NT2/D1 (cell line): ENCODE measurements around the gene CCDC83.
"Not testable (repeated sequence)": the region's sequence is repeated elsewhere in the genome, so short reads cannot be mapped to it uniquely, and the experiment has no call there.

ENCODE experiments used
- DNase-seq: peaks from one replicate; pipeline ENCODE4 v3.0.0-alpha.2; 2011; ENCODE audit warnings: low read depth, low spot score
- H3K27me3 ChIP-seq: 2 replicates; pipeline ENCODE4 v1.6.0; 2011; ENCODE audit warnings: mild to moderate bottlenecking; ENCODE audit not compliant: insufficient read length, insufficient read depth
- H3K36me3 ChIP-seq: 2 replicates; pipeline ENCODE4 v1.6.1; 2011; ENCODE audit warnings: mild to moderate bottlenecking, low read length, mixed read lengths; ENCODE audit not compliant: insufficient read depth, insufficient read length
- H3K4me1 ChIP-seq: 2 replicates; pipeline ENCODE4 v1.5.1; 2011; ENCODE audit not compliant: insufficient read depth, insufficient read length
- H3K4me3 ChIP-seq: 2 replicates; pipeline ENCODE4 v1.5.1; 2011; ENCODE audit warnings: low read depth; ENCODE audit not compliant: insufficient read length
- H3K9ac ChIP-seq: 2 replicates; pipeline ENCODE4 v1.6.0; 2011; ENCODE audit warnings: low read depth; ENCODE audit not compliant: insufficient read length
- H3K9me3 ChIP-seq: 2 replicates; pipeline ENCODE4 v1.5.1; 2011; ENCODE audit warnings: mild to moderate bottlenecking, low read length; ENCODE audit not compliant: insufficient read depth
- SUZ12 ChIP-seq: IDR thresholded peaks from 2 replicates; pipeline ENCODE4 v1.6.1; 2011; ENCODE audit not compliant: insufficient read length, insufficient read depth; ENCODE audit errors: extremely low read depth
- YY1 ChIP-seq: IDR thresholded peaks from 2 replicates; pipeline ENCODE4 v1.6.1; 2011; ENCODE audit not compliant: insufficient read length, insufficient read depth
- ZNF274 ChIP-seq: IDR thresholded peaks from 2 replicates; pipeline ENCODE4 v1.6.1; 2011; ENCODE audit warnings: mild to moderate bottlenecking, low read depth, low read length

The CCDC83 gene

GRCh38 chr11:85835729-85836128, 19.5 kb upstream of the CCDC83 start:
- DNase-seq, result no peak
- Histone ChIP-seq H3K9ac (no peak overlapping the region), H3K9me3 (peaks cover 10% of the 10 kb centered on the region; the same call in 1 of the 2 replicates), H3K36me3 (no peaks in the 10 kb centered on the region), H3K4me3 (no peak overlapping the region), H3K27me3 (no peaks in the 10 kb centered on the region), H3K4me1 (no peaks in the 10 kb centered on the region)
- no peak for TF ChIP-seq YY1
- no peak for TF ChIP-seq ZNF274
- TF ChIP-seq SUZ12, result no peak

GRCh38 chr11:85840932-85841331, 14.3 kb upstream of the CCDC83 start:
- H3K9ac ChIP-seq, DNase-seq, H3K4me1 ChIP-seq: not testable (repeated sequence)

GRCh38 chr11:85843929-85844328, 11.3 kb upstream of the CCDC83 start:
- no peaks in the 10 kb centered on the region for H3K27me3 ChIP-seq
- DNase-seq, result no peak
- H3K9ac ChIP-seq, result no peak overlapping the region
- peaks cover 7% of the 10 kb centered on the region; the same call in 1 of the 2 replicates for H3K9me3 ChIP-seq
- no peaks in the 10 kb centered on the region for H3K4me1 ChIP-seq
- H3K36me3 ChIP-seq, result no peaks in the 10 kb centered on the region
- TF ChIP-seq SUZ12 (no peak), ZNF274 (no peak), YY1 (no peak)
- H3K4me3 ChIP-seq, result no peak overlapping the region

More at GRCh38 chr11:85840932-85841331, 14.3 kb upstream of the CCDC83 start:
- not testable (repeated sequence) for H3K36me3 ChIP-seq, H3K27me3 ChIP-seq, H3K9me3 ChIP-seq, H3K4me3 ChIP-seq

GRCh38 chr11:85844439-85845123, 10.6 kb upstream of the CCDC83 start:
- Histone ChIP-seq H3K9ac (no peak overlapping the region), H3K4me1 (no peaks in the 10 kb centered on the region), H3K27me3 (no peaks in the 10 kb centered on the region), H3K36me3 (no peaks in the 10 kb centered on the region), H3K4me3 (no peak overlapping the region), H3K9me3 (peaks cover 7% of the 10 kb centered on the region; the same call in 1 of the 2 replicates)
- TF ChIP-seq SUZ12 (no peak), ZNF274 (no peak), YY1 (no peak)
- DNase-seq, result no peak

DNA sequence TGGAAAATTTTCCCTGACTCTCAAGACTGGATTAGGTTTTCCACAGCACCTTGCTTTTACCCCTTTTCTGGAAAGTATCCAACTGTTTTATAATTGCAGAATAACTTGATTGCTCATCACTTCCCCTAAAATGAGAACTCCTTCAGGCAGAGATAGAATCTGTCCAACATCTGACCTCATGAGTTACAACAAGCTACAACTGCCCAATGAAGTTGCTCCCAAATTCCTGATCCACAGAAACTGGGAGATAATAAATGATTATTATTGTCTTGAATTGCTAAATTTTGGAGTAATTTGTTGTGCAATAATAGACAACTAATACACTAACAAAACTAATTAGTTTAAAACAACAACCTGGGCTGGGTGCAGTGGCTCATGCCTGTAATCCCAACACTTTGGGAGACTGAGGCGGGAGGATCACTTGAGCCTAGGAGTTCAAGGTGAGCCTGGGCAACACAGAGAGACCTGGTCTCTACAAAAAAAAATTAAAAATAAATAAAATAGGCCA, 10.0 kb upstream of the CCDC83 start:
- Histone ChIP-seq H3K27me3 (no peaks in the 10 kb centered on the region), H3K4me1 (no peaks in the 10 kb centered on the region), H3K36me3 (no peaks in the 10 kb centered on the region), H3K9ac (no peak overlapping the region), H3K4me3 (no peak overlapping the region), H3K9me3 (peaks cover 7% of the 10 kb centered on the region; the same call in 1 of the 2 replicates)
- DNase-seq, result no peak
- TF ChIP-seq SUZ12 (no peak), YY1 (no peak), ZNF274 (no peak)

DNA sequence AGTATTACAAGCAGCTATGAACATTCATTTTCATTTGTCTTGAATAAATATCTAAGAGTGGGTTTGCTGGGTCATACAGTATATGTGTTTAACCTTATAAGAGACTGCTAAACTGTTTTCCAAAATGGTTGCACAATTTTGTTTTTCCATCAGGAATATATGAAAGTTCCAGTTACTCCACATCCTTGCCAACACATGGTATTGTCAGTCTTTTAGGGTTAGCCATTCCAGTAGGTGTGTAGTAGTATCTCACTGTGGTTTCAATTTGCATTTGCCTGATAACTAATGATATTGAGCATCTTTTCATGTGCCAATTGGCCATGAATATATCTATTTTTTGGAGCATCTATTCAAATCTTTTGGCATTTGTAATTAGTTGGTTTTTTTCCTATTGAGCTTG, 7.7 kb upstream of the CCDC83 start:
- Histone ChIP-seq H3K9ac (no peak overlapping the region), H3K36me3 (no peaks in the 10 kb centered on the region), H3K4me1 (no peaks in the 10 kb centered on the region), H3K27me3 (no peaks in the 10 kb centered on the region), H3K9me3 (peaks cover 21% of the 10 kb centered on the region), H3K4me3 (no peak overlapping the region)
- TF ChIP-seq ZNF274 (no peak), YY1 (no peak), SUZ12 (no peak)
- DNase-seq, result no peak

DNA sequence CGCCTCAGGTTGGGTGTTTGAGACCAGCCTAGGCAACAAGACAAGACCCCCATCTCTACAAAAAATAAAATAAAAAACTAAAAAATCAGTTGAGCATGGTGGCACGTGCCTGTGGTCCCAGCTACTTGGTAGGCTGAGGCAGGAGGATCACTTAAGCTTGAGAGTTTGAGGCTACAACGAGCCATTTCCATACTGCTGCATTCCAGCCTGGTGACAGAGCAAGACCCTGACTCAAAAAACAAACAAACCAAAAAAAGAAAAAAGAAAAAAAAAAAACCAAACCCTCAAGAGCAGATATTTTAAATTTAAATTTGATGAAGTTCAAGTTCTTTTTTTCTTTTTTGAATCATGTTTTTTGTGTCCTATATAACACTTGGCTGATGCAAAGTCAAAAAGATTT, 7.2 kb upstream of the CCDC83 start:
- H3K9me3 ChIP-seq, result peaks cover 25% of the 10 kb centered on the region
- no peak for DNase-seq
- no peaks in the 10 kb centered on the region for H3K36me3 ChIP-seq
- H3K4me3 ChIP-seq, result no peak overlapping the region
- H3K4me1 ChIP-seq, result no peaks in the 10 kb centered on the region
- no peak overlapping the region for H3K9ac ChIP-seq
- H3K27me3 ChIP-seq, result no peaks in the 10 kb centered on the region
- TF ChIP-seq YY1 (no peak), SUZ12 (no peak), ZNF274 (no peak)

- Histone ChIP-seq H3K27me3 (no peaks in the 10 kb centered on the region), H3K9me3 (peaks cover 25% of the 10 kb centered on the region), H3K9ac (no peak overlapping the region), H3K36me3 (no peaks in the 10 kb centered on the region), H3K4me1 (no peaks in the 10 kb centered on the region), H3K4me3 (no peak overlapping the region)
- no peak for DNase-seq
- TF ChIP-seq YY1, result no peak
- TF ChIP-seq SUZ12, result no peak
- no peak for TF ChIP-seq ZNF274
These were observed 6.6 kb upstream of the CCDC83 start for GRCh38 chr11:85848556-85848955.

DNA sequence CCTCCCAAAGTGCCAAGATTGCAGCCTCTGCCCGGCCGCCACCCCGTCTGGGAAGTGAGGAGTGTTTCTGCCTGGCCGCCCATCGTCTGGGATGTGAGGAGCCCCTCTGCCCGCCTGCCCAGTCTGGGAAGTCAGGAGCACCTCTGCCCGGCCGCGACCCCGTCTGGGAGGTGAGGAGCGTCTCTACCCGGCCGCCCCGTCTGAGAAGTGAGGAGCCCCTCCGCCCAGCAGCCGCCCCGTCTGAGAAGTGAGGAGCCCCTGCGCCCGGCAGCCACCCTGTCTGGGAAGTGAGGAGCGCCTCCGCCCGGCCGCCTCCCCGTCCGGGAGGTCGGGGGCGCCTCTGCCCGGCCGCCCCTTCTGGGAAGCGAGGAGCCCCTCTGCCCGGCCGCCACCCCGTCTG, 2.4 kb upstream of the CCDC83 start:
- not testable (repeated sequence) for H3K4me1 ChIP-seq, H3K27me3 ChIP-seq, H3K9ac ChIP-seq, H3K36me3 ChIP-seq, H3K4me3 ChIP-seq, DNase-seq
- peaks cover 18% of the 10 kb centered on the region; the same call in 1 of the 2 replicates for H3K9me3 ChIP-seq

GRCh38 chr11:85853541-85853940, 1.6 kb upstream of the CCDC83 start:
- not testable (repeated sequence) for H3K9ac ChIP-seq, H3K36me3 ChIP-seq, H3K27me3 ChIP-seq, H3K4me3 ChIP-seq, H3K4me1 ChIP-seq, DNase-seq
- H3K9me3 ChIP-seq, result peaks cover 18% of the 10 kb centered on the region; the same call in 1 of the 2 replicates
